NT2/D1 (cell line): ENCODE measurements around the gene SPIRE2.

ENCODE experiments used
- DNase-seq: peaks from one replicate; pipeline ENCODE4 v3.0.0-alpha.2; 2011; ENCODE audit warnings: low read depth, low spot score
- H3K27me3 ChIP-seq: 2 replicates; pipeline ENCODE4 v1.6.0; 2011; ENCODE audit warnings: mild to moderate bottlenecking; ENCODE audit not compliant: insufficient read length, insufficient read depth
- H3K36me3 ChIP-seq: 2 replicates; pipeline ENCODE4 v1.6.1; 2011; ENCODE audit warnings: mild to moderate bottlenecking, low read length, mixed read lengths; ENCODE audit not compliant: insufficient read depth, insufficient read length
- H3K4me1 ChIP-seq: 2 replicates; pipeline ENCODE4 v1.5.1; 2011; ENCODE audit not compliant: insufficient read depth, insufficient read length
- H3K4me3 ChIP-seq: 2 replicates; pipeline ENCODE4 v1.5.1; 2011; ENCODE audit warnings: low read depth; ENCODE audit not compliant: insufficient read length
- H3K9ac ChIP-seq: 2 replicates; pipeline ENCODE4 v1.6.0; 2011; ENCODE audit warnings: low read depth; ENCODE audit not compliant: insufficient read length
- H3K9me3 ChIP-seq: 2 replicates; pipeline ENCODE4 v1.5.1; 2011; ENCODE audit warnings: mild to moderate bottlenecking, low read length; ENCODE audit not compliant: insufficient read depth
- SUZ12 ChIP-seq: IDR thresholded peaks from 2 replicates; pipeline ENCODE4 v1.6.1; 2011; ENCODE audit not compliant: insufficient read length, insufficient read depth; ENCODE audit errors: extremely low read depth
- YY1 ChIP-seq: IDR thresholded peaks from 2 replicates; pipeline ENCODE4 v1.6.1; 2011; ENCODE audit not compliant: insufficient read length, insufficient read depth
- ZNF274 ChIP-seq: IDR thresholded peaks from 2 replicates; pipeline ENCODE4 v1.6.1; 2011; ENCODE audit warnings: mild to moderate bottlenecking, low read depth, low read length

SPIRE2 gene

DNA sequence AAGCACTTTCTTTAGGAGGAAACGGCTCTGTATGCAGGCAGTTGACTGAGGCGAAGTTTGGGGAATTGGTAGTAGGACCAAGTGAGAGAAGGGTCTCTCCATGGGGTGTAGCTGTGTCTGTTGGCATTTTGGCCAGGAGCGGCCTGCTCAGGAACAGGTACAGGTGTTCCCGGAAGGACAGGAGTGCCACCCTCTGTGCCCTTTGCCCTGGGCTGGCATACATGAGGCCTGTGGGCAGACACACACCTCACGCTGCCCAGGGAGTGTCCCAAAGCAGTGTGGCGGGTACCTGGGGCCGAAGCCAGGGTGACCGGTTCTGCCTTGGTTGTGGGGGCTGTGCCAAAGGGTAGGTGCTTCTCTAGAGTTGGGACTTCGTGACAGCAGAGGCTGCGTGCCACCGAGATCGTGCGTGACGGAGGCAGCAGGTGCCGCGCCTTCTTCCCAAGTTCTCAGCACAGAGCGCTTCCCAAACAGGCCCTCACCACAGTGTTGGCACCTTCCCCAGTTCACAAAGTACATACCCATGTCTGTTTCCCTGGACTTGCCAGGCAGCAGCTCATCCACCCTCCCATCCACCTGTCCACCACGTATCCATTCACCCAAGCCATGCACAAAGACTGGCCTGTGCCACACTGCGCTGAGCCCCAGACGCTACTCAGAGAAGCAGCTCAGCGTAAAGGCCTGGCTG, 25.2 kb downstream of the SPIRE2 start:
- H3K36me3 ChIP-seq = peaks cover 29% of the 10 kb centered on the region
- no peaks in the 10 kb centered on the region for H3K9me3 ChIP-seq
- no peak for TF ChIP-seq YY1
- TF ChIP-seq ZNF274 = no peak
- TF ChIP-seq SUZ12 = no peak
- H3K27me3 ChIP-seq = no peaks in the 10 kb centered on the region
- no peak overlapping the region for H3K4me3 ChIP-seq
- no peak overlapping the region for H3K9ac ChIP-seq
- peaks cover 4% of the 10 kb centered on the region for H3K4me1 ChIP-seq
- DNase-seq = no peak

DNA sequence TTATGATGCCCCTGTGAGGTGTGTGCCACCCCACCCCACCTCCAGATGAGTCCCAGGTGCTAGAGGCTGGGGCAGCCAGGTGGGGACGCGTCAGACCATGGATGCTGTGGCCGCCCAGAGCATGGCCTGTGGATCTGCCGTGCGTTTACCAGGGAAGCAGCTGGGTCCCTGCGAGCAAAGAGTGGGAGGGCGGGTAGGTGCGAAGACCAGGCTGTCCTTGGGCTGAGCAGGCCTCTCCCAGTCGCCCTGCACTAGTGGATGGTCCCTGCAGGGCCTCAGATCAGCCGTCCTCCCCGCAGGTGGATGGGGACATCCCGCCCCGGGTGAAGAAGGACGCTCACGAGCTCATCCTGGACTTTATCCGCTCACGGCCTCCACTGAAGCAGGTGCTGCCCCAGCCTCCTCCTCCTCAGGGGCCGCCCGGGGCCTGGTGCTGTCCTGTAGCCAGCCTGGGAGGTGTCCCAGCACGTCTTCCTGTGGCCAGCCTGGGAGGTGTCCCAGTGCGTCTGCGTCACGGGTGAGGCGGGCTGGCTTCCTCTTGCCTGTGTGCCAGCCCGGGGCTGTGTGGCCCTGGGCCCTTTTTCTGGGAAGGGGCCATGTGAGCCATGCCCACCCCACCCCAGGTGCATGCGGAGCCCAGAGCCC, 27.1 kb downstream of the SPIRE2 start:
- peaks cover 7% of the 10 kb centered on the region for H3K4me1 ChIP-seq
- DNase-seq = no peak
- H3K4me3 ChIP-seq = no peak overlapping the region
- no peak overlapping the region for H3K9ac ChIP-seq
- H3K36me3 ChIP-seq = peaks cover 26% of the 10 kb centered on the region
- no peaks in the 10 kb centered on the region for H3K9me3 ChIP-seq
- TF ChIP-seq YY1 = no peak
- TF ChIP-seq ZNF274 = no peak
- no peak for TF ChIP-seq SUZ12
- no peaks in the 10 kb centered on the region for H3K27me3 ChIP-seq

DNA sequence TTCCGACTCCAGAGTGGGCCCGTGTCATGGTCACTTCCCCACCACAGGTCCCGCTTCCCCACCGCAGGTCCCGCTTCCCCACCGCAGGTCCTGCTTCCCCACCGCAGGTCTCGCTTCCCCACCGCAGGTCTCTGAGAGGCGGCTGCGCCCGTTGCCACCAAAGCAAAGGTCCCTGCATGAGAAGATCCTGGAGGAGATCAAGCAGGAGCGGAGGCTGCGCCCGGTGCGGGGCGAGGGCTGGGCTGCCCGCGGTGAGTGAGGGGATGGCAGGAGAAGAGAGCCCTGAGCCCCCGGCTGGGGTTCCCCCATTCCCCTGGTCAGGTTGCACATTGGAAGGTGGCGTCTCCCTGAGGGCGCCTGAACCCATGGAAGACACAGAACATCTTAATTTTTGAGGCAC, 27.7 kb downstream of the SPIRE2 start:
- no peaks in the 10 kb centered on the region for H3K9me3 ChIP-seq
- no peak overlapping the region for H3K4me3 ChIP-seq
- peaks cover 30% of the 10 kb centered on the region for H3K36me3 ChIP-seq
- H3K27me3 ChIP-seq = no peaks in the 10 kb centered on the region
- TF ChIP-seq ZNF274 (no peak), SUZ12 (no peak), YY1 (no peak)
- DNase-seq = no peak
- H3K4me1 ChIP-seq = peaks cover 9% of the 10 kb centered on the region
- H3K9ac ChIP-seq = no peak overlapping the region

DNA sequence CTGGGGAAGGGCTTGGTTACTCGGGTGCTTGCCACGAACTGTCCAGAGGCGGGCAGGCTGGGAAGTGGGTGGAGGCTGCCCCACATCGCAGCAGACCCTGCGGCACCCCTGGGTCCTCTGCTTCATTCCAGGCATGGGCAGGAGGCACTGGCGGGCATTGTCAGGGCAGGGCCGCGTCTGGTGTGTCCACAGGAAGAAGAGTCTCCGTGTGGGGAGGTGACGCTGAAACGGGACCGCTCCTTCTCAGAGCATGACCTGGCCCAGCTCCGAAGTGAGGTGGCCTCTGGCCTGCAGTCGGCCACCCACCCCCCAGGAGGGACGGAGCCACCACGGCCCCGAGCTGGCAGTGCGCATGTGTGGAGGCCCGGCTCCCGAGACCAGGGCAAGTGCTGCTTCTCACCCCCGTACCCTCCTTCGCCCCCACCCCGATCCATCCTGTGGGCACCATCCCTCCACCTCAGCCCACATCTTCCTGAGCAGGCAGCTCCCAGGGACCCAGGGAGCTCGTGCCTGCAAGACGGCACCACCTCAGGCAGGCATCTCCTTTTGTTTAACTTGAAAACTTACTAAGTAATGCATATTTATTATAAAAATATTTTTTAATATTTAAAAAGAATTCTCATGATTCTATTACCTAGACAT, 30.8 kb downstream of the SPIRE2 start:
- H3K4me3 ChIP-seq = no peak overlapping the region

DNA sequence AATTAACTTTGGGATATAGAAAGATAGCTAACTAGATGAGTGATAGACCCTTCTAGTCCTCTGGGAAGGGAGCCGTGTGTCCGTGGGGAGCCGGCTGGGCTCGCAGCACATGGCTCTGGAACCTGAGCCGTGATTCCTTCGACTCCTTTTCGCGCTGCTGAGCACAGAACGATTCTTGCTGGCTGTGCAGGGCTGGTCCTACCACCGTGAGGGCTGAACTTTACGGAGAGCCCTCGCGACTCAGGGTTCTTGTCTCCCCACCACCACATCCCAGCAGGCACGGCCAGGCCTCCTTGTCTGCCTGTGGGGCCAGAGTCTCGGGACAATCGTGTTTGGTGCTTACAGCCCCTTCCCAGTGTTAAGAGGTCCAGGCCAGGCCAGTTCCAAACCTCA, 31.3 kb downstream of the SPIRE2 start:
- Histone ChIP-seq H3K9me3 (no peaks in the 10 kb centered on the region), H3K9ac (peak overlapping the region; percentile 64), H3K36me3 (peaks cover 45% of the 10 kb centered on the region), H3K27me3 (no peaks in the 10 kb centered on the region), H3K4me3 (no peak overlapping the region), H3K4me1 (peaks cover 14% of the 10 kb centered on the region)
- no peak for DNase-seq
- TF ChIP-seq ZNF274 = no peak
- no peak for TF ChIP-seq SUZ12
- no peak for TF ChIP-seq YY1

More for the DNA sequence above, 30.8 kb downstream of the SPIRE2 start:
- H3K9ac ChIP-seq = no peak overlapping the region
- DNase-seq = no peak
- H3K36me3 ChIP-seq = peaks cover 46% of the 10 kb centered on the region
- H3K9me3 ChIP-seq = no peaks in the 10 kb centered on the region
- H3K27me3 ChIP-seq = no peaks in the 10 kb centered on the region
- H3K4me1 ChIP-seq = peaks cover 14% of the 10 kb centered on the region
- TF ChIP-seq YY1 = no peak
- TF ChIP-seq SUZ12 = no peak
- TF ChIP-seq ZNF274 = no peak

DNA sequence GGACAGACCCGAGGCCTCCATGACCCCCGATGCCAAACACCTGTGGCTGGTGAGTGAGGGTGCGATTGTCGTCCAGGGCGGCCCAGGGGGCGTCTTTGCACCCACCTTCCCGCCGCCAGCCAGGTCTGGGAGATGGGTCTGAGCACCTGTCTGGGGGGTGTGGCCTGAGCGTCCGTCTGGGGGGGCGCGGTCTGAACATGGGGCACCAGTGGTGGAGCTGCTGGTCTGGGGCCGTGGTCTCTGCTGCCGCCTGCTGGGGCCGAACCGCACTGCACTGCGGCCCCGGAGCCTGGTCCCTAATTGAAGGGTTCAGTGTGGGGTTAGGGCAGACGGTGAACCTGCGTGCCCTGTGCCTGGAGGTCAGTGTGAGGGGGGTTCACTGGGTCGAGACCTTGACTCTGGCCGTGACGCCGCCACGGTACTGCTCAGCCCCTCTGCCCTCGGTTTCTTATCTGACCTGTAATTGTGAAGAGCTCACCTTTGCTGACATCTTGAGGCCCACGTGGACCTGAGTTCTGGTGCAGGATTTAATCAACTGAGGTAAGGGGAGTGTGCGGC, 32.6 kb downstream of the SPIRE2 start:
- DNase-seq = peak; percentile 20
- H3K9ac ChIP-seq = no peak overlapping the region
- no peak overlapping the region for H3K4me3 ChIP-seq
- H3K4me1 ChIP-seq = peaks cover 14% of the 10 kb centered on the region
- H3K27me3 ChIP-seq = no peaks in the 10 kb centered on the region
- no peak for TF ChIP-seq ZNF274
- no peak for TF ChIP-seq YY1
- no peak for TF ChIP-seq SUZ12
- H3K9me3 ChIP-seq = no peaks in the 10 kb centered on the region
- H3K36me3 ChIP-seq = peaks cover 42% of the 10 kb centered on the region

DNA sequence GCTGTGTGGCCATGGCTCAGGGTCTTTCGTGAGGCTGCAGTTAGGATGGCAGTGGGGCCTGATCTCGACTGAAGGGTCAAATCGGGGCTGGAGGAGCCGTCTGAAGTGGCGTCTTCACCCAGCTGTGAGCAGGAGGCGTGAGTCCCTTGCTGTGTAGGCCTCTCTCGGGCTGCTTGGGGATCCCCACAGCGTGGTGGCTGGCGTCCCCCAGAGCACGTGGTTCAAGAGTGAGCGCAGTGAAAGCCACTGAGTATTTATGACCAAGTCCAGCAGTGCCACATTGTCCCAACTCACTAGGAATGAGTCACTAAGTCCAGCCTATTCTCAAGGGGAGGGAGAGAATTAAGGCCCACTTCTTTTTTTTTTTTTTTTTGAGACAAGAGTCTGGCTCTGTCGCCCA, 33.4 kb downstream of the SPIRE2 start:
- Histone ChIP-seq H3K36me3 (peaks cover 42% of the 10 kb centered on the region), H3K4me1 (peaks cover 14% of the 10 kb centered on the region), H3K27me3 (no peaks in the 10 kb centered on the region), H3K4me3 (no peak overlapping the region), H3K9me3 (no peaks in the 10 kb centered on the region), H3K9ac (no peak overlapping the region)
- DNase-seq = no peak
- TF ChIP-seq ZNF274 (no peak), SUZ12 (no peak), YY1 (no peak)
